Suppressor macrophage treated with lipopolysaccharide for 4 hours (primary cell): Measurements from ENCODE around the gene R3HDM4.
"Not testable (repeated sequence)": the region's sequence is repeated elsewhere in the genome, so short reads cannot be mapped to it uniquely, and the experiment has no call there.

Experiments
- DNase-seq: peaks from one replicate; pipeline ENCODE4 v3.0.0-alpha.2; 2020

R3HDM4 gene

DNA sequence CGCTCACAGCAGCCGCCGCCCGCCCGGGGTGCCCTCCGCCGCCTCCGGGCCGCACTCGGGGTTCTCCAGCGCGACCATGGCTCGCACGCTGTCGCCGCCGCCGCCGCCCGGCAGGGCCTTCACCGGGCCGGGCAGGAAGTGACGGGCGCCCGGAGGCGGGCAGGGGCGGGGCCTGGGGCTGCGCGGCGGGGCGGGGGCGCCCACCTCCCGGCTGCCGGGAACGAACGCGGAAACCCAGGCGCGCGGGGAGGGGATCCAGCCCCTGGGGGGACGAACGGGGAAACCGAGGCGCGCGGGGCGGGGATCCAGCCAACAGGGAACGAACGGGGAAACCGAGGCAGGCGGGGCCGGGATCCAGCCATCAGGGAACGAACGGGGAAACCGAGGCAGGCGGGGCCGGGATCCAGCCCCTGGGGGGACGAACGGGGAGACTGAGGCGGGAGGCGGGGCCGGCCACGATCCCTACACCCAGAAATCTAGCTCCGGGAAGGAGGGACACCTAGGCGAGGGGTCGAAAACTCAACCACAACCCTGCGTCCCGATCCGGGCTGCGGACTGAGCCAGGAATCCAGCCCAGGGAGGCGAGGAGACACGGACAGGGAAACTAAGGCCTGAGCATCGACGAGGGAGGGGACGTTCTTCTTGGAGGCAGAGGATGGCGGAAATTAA lies at the start of gene R3HDM4:
TSS of gene R3HDM4 (minus strand) at position 140 of the 669 bp plus-strand sequence. CDS start at position 78, 62 bp downstream.
- DNase-seq = peak; percentile 86

DNA sequence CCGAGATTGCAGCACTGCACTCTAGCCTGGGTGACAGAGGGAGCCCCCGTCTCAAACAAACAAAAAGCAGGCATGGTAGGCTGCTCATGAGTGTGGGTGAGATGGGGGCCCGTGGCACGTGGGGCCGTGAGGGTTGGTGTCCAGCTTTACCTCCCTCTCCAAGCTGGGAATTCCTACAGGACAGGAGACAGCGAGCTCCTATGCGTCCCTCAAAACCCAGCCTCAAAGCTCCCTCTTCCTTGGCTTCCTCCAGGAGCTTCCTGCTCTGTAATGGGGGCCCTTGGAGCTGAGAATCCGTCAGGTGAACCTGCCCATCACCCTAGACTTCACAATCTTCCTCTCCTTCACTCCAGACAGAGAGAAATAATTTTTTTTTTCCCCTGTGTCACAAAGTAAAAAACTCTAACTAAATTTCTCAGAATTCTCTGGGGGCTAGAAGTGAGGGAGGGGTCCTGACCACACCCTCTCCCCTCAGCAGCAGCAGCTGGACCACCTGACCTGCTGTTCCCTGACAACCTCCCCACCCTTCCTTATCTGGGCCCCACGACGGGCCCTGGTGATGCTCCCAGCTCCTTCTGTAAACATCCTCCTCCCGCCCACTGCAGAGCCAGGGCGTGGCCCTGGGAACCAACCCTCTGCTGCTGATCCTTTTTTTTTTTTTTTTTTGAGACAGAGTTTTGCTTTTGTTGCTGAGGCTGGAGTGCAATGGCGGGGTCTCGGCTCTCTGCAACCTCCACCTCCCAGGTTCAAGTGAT lies 49.0 kb upstream of the R3HDM4 start:
- peak; percentile 49 for DNase-seq

DNA sequence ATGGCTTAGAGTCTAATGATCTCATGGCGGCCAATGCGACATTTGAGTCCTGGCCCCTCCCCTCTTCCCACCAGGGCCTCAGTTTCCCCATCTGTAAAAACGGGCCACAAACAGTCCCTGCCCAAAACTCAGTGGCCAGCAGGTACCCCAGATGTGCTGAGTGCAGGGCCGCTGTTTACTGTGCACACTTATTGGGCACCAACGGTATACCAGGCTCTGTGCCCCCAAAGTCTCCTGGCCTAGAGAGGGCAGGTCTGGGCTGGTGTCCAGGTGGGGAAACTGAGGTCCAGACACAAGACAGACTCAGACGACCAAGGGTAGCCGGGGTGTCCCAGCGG lies 47.6 kb upstream of the R3HDM4 start:
- DNase-seq = no peak

DNA sequence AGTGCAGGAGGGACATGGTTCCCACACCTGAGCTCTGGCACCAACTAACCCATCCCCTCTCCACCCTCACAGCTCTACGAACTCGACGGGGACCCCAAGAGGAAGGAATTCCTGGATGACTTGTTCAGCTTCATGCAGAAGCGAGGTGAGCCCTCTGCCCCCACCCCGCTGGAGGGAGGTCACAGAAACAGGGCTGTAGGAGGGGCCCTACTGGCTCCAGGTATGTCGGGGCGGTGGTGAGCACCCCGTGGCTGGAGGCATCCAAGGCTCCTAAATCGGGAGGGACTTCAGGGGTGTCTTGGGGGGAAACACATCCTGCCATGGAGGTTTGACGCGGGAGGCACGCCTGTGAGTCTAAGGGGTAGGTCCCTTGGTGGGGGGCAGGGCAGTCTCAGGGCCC lies 47.0 kb upstream of the R3HDM4 start:
- DNase-seq = no peak

DNA sequence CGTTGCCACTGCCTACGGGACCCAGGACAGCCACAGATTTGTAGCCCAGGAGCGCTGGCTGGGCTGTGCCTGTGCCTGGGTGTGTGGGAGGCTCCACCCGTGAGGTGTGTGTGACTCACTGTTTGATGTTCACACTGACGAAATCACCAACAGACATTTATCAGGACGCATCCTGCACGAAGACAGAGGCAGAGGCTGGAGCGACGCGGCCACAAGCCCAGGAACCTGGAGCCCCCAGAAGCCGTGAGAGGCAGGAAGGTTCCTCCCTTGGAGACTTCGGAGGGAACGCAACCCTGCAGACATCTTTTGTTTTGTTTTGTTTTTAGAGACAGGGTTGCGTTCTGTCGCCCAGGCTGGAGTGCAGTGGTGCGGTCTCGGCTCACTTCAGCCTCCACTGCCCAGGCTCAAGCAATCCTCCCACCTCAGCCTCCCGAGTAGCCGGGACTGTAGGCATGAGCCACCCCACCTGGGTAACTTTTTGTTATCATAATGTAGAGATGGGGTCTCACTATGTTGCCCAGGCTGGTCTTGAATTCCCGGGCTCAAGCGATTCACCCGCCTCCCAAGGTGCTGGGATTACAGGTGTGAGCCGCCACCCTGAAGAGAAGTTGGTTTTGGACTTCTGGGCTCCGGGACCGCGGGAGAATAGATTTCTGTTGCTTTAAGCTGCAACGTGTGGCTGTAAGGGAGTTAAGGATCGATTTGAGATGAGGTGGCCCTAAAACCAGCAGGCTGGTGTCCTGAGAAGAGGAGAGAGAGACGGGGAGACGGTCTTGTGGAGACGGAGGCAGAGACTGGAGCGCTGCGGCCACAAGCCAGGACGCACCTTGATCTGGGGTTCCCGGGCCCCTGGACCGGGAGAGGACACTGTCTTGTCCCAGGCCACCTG lies 46.2 kb upstream of the R3HDM4 start:
- DNase-seq = peak; percentile 29

DNA sequence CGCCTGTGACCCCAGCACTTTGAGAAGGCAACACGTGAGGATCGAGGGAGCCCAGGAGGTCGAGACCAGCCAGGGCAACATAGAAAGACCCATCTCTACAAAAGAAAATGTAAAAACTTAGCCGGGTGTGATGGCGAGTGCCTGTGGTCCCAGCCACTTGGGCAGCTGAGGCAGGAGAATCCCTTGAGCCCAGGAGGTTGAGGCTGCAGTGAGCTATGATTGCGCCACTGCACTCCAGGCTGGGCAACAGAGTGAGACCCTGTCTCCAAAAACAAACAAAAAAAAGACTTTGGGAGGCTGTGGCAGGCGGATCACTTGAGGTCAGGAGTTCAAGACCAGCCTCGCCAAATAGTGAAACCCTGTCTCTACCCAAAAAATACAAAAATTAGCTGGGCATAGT lies 44.6 kb upstream of the R3HDM4 start:
- not testable (repeated sequence) for DNase-seq

DNA sequence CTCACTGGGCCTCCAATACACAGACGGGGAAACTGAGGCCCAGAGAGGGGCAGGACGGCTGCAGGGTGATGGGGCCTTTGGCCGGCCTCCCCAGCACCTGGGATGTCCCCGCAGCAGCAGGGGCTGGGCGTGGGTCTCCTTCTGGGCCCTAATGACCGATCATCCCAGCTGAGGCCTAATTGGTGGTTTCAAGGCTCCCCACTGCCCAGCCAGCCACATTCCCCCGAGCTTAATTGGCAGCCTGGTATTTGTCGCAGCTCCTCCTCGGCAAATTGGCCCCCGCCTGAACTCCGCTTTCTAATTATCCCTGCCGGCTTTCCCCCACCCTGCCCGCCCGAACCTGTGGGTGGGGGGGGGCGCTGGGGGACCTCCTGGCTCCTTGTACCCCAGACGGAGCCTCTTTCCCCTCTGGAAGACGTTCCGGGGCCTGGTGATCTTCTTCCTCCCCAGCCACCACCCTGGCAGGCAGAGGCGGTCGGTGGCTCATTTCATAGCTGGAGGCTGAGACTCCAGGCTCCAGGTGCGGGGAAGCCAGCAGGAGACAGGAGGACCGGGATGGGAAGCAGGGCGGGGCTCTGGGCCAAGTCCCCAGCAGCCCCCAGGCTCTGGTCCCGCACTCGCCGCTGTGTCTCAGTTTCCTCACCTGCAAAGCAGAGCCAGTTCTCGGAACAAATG lies 43.9 kb upstream of the R3HDM4 start:
- no peak for DNase-seq

DNA sequence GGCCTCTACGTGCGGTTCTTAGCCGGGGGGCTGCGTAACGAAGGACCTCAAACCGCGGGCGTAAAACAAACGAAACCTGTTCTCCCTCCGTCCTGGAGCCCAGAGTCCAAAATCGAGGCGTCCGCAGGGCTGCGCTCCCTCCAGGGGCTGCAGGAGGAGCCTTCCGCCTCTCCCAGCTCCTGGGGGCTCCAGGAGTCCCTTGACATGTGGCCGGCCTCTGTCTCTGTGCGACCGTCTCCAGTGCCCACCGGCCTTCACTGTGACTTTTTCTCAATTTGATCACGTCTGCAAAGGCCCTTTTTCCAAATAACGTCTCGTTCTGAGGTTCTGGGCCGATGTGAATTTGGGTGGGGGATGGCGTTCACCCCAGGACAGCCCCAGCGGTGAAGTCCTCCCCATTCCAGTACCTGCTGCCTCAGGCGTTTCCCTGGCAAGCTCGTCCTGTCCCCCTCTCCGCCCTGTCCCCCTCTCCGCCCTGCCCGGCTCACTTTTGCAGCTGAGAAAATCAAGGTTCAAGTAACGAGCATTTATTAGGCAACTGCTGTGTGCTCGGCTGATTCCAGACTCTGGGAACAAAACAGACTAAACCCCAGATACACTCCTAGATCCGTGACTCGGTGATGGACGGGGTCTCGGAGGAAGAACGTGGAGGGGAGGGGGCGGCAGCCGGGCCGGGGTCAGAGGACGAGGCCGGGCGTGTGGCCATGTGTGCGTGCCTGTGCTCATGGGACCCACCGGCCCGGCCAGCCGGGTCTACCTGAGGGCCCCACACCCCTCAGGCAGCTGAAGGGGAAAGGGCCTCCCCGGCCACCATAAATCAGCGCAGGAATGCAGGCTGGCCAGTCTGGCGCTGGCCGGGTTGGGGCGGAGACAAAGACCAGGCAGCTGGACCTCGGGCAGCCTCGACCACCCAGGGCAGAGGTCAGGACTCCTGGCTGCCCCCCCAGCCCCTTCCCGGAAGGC lies 43.1 kb upstream of the R3HDM4 start:
- DNase-seq = no peak

DNA sequence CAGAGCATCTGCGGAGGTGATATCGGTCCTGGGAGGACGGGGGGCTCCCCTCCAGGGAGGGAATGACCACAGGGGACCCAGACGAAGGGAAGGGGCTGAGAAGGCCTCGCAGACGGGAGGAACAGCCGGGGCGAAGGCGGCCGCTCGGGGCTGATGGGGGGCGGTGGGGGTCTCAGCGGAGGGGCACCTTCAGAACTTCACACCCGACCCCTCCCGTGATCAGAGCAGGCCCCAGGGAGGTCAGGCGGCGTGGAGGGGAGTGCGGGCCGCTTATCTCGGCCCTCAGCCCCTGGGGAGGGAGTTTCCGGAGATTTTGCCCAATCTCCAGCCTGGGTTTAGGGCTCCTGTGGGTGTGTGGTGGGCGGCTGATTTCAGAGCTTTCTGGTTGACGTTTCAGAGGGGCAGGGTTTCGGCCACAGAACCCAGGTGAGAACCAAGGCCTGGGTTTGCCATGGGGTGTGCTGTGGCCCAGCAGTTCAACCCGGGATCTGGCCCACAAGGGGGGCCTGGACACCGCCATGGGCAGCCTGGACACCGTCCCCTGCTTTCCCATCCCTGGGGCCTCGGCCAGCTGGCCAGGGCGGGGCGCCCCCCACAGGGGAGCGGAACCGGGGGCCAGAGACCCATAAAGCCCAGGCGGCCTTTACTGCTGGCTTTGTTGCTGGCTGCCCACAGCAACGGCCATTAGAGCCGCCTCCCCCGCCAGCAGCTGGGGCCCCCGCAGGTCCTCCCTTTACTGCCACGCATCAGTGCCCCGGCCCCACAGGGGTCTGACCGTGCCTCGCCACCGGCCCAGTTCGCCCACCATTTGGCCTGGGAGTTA lies 41.9 kb upstream of the R3HDM4 start:
- no peak for DNase-seq

DNA sequence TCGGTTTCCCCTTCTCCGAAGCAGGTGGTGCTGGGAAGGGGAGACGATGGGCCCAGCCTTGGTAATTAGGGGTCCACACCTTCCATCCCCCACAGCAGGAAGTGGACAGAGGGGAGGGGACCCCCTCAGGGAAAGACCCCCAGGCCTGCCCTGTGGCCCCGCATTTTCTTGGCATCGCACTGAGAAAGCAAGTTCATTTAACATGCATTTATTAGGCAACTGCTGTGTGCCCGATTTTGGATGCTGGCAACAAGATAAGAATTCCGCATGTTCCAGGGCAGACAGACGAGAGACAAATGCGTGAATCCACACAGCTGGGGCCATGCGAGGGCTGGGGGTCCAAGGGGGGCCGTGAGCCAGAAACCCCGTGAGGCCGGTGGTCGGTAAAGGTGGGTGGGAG lies 41.3 kb upstream of the R3HDM4 start:
- DNase-seq = no peak

DNA sequence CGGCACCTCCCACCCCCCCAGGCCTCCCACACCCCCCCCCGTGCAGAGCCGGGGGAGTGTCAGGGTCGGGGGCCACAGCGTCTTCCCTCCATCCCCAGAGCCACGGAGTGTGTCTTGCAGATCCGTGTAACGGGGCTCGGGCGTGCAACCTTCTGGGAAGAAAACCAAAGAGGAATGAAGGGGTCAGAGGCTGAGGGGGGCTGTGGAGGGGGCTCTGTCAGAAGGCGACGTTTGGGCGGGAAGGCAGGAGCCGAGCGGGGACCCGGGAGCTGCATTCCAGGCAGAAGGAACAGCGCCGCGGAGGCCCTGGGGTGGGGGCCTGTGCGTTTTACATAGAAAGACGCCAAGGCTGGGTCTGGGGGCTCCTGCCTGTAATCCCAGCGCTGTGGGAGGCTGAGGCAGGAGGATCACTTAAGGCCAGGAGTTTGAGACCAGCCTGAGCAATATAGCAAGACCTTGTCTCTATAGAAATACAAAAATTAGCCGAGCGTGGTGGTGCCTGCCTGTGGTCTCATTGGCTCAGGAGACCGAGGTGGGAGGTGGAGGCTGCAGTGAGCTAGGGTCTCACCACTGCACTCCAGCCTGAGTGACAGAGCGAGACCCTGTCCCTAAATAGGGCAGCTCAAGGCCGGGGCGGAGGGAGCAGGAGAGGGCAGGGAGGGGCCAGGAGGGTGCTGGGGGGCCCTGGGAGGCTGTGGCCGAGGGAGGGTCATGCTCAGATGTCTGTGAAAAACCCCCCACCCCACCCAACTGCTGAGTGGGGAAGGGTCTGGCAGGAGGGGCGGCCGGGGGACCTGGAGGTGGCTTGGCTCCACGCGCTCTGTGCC lies 40.6 kb upstream of the R3HDM4 start:
- no peak for DNase-seq

DNA sequence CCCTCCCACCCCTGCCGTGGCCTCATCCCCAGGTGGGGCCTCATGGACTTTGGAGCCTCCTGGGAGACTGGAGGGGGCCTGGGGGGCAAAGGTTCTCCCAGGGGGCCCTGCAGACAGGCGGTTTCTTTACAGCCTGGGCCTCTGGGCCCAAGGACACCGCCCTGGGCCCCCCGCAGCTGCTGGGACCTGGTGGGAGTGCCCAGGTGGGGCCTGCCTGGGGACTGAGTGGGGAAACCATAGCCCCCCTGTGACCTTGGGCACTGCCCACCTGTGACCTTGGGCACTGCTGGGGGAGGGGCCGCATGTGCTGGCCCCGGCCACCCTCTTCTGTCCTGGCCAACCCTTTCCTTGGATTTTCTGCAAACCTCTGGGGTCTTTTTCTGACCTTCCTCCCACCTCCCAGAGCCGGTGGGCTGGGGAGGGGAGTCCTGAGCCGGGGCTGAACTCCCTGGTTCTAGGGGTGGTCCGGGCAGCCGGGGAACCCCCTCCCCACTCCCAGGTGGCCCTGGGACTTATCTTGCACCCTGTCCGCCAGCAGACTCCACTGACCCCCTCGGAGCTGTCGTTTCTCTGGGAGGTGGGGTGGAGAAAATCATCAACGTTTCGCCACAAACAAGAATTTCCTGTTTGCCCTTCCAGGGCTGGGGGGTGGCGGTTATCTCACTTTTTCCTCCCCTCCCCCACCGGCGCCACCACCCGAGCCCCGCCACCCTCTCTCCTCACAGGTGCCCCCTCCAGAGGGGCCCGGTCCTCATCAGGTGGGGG lies 39.8 kb upstream of the R3HDM4 start:
- DNase-seq = no peak

DNA sequence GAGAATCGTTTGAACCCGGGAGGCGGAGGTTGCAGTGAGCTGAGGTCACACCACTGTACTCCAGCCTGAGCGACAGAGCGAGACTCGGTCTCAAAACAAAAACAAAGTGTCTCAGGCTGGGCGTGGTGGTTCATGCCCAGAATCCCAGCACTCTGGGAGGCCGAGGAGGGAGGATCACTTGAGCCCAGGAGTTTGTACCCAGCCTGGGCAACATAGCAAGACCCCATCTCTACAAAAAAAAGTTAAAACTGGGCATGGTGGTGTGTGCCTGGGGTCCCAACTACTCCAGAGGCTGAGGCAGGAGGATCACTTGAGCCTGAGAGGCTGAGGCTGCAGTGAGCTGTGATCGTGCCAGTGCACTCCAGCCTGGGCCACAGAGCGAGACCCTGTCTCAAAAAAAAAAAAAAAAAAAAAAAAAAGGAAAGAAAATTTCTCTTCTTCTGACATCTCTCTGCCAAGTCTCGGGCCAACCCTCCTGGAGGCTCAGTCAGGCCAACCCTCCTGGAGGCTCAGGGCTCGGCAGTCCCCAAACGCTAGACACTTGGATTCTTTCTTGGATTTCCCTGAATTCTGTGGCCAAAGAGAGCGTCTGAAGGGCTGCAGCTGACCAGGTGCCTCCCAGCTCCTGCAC lies 39.1 kb upstream of the R3HDM4 start:
- no peak for DNase-seq

DNA sequence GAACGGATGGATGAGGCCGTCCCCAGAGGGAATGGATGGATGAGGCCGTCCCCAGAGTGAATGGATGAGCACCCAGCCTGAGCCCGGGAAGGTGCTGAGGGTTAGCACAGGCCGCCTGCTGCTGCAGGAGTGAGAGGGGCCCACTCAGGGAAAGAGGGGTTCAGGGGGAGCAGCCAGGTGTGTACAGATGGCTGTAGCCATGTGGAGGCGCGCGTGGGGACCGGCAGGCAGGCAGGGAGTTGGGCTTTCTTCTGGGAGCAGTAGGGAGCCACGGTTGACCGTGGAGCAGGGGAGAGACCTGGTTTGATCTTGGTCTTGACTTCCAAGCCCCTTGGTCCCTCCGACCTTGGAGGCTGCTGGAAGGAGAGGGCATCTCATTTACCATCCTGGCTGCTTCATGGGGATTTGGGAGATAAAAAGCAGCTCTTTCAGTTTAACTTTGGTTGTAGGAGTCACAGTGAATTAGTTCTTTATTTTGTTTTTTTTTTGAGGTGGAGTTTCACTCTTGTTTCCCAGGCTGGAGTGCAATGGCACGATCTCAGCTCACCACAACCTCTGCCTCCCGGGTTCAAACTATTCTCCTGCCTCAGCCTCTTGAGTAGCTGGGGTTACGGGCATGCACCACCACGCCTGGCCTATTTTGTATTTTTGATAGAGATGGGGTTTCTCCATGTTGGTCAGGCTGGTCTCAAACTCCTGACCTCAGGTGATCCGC lies 37.5 kb upstream of the R3HDM4 start:
- no peak for DNase-seq

DNA sequence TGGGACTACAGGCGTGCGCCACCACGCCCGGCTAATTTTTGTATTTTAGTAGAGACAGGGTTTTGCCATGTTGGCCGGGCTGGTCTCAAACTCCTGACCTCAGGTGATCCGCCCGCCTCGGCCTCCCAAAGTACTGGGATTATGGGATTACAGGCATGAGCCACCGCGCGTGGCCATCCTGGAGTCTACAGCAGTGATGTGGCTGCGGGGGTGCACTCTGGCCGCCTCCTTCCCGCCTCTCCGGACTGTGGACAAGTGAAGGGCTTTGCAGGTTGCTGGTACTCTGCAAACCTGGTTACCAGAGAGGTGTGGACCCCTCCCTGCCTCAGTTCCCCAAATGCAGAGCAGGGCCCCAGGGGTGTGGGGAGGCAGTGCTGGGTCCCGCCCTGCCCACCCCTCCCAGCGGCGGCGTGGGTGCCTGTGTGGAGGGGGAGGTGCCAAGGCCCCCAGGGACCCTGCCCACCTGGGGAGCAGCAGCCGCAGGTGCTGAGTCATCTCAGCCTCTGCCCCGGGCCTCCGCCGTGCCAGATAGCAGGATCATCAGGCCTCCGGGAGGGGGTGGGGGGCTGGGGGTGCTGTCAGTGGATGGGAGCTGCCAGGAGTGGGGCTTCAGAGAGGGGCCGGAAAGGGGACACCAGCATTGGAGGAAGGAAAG lies 36.0 kb upstream of the R3HDM4 start:
- DNase-seq = no peak

DNA sequence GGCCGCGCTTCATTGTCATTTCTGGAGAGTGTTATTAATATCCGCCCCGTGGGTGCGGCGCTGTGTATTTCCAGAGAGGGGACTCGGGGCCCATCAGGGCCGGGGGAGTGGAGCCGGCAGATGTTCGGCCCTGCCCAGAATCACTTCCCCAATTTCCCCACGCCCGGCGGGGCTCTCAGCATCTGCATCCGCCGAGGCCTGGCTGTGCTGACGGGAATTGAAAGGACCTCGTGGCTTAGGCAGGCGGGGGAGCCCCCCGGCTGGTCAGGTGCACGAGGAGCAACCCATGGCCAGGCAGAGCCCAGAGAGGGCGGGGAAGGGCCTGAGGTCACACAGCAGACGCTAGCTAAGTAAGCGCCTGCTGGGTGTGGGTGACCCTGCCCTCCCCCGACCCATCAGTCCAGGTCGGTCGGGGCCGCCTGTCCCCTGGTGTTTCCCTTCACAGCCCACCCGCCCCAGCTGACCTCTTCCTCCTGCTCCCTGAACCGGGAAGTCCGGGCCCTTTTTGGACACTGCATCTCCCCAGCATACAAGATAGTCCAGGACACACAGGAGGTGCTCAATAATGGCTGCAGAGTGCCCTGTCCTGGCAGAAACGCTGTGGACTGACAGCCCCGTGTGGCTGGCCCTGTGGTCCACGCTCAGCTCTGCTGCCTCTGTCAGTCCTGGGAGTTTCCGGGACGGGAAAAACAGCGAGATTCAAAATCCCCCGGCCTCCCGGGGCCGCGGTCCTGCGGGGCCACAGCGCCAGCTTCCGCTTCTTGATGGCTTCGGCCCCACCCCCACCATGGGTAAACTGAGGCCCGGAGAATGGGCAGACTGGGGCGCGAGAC lies 34.9 kb upstream of the R3HDM4 start:
- peak; percentile 99 for DNase-seq
